A673 (cell line): ENCODE measurements around the gene PCNA.

Source experiments
- EZH2 ChIP-seq: fragments of 200-600 bp; sonication (generic); IDR thresholded peaks from 2 replicates; pipeline ENCODE4 v1.6.1; 2017; ENCODE audit warnings: borderline replicate concordance, low read depth, mild to moderate bottlenecking, mixed read lengths, antibody characterized with exemption, low read length; ENCODE audit not compliant: poor library complexity, severe bottlenecking
- TF ChIP-seq, protein P1 (sequence below): fragments of 300-800, 200-600 bp; sonication (generic); conservative IDR thresholded peaks from 2 replicates; pipeline ENCODE4 v1.5.1; 2017; ENCODE audit warnings: low read depth, mild to moderate bottlenecking, antibody characterized with exemption, low read length, moderate library complexity, mixed read lengths

DNA sequence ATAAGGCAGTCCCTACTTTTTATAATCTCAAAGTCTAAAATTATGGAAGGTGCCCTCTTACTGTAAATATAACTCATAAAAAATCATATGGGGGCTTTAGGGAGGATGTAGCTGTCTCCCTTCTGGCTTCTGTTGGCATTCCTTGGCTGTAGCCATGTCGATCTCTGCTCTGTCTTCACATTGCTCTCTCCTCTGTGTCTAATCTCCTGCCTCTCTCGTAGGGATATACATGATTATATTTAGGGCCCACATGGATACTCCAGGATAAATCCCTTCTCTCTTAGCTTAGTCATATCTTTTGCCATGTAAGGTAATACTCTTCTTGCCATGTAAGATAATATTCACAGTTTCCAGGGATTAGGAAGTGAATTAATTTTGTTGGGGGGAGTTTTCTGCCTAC, 35.6 kb upstream of the PCNA start:
- TF ChIP-seq, protein P1, sequence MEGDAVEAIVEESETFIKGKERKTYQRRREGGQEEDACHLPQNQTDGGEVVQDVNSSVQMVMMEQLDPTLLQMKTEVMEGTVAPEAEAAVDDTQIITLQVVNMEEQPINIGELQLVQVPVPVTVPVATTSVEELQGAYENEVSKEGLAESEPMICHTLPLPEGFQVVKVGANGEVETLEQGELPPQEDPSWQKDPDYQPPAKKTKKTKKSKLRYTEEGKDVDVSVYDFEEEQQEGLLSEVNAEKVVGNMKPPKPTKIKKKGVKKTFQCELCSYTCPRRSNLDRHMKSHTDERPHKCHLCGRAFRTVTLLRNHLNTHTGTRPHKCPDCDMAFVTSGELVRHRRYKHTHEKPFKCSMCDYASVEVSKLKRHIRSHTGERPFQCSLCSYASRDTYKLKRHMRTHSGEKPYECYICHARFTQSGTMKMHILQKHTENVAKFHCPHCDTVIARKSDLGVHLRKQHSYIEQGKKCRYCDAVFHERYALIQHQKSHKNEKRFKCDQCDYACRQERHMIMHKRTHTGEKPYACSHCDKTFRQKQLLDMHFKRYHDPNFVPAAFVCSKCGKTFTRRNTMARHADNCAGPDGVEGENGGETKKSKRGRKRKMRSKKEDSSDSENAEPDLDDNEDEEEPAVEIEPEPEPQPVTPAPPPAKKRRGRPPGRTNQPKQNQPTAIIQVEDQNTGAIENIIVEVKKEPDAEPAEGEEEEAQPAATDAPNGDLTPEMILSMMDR = no peak
- TF ChIP-seq EZH2 = no peak
